VCaP (cell line): ENCODE results near the gene ABCC3.

Source experiments
- H3K27ac ChIP-seq: fragments of 450-650 bp; 2 replicates; pipeline ENCODE4 v1.5.1; 2017
- TF ChIP-seq, protein P1 (sequence below): fragments of 450-650 bp; conservative IDR thresholded peaks from 2 replicates; pipeline ENCODE4 v1.5.1; 2017; ENCODE audit warnings: mild to moderate bottlenecking, moderate library complexity

The ABCC3 gene

DNA sequence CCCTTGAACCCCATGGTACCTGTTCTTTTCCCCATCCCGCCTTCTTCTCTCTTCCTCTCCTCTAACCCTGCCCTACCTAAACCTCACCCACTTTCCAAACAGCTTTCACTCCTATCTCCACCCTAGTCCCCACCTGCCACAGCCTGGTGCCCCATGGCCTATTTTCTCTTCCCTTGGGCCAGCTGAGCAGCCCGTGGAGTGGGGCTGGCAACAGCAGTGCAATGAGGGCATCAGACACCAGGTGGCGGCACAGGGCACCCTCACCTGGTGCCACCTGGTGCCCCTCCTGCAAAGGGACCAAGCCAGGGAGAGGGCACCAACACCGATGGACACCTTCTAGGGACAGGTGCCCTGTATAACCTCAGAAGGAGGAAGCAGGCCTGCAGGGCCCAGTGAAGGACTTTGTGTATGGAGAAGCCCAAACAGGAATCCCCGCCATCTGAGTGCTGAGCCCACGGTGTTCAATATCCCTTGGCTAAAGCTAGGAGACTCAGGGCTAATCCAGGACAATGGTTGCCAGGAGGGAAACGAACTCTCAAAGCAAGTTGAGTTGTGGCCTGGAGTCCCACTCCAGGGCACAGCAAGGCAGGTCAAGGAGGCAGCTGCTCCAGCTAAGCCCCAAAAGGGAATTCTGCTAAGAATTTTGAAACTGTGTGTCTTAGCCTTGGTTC is 4.0 kb upstream of the ABCC3 start:
- TF ChIP-seq, protein P1, sequence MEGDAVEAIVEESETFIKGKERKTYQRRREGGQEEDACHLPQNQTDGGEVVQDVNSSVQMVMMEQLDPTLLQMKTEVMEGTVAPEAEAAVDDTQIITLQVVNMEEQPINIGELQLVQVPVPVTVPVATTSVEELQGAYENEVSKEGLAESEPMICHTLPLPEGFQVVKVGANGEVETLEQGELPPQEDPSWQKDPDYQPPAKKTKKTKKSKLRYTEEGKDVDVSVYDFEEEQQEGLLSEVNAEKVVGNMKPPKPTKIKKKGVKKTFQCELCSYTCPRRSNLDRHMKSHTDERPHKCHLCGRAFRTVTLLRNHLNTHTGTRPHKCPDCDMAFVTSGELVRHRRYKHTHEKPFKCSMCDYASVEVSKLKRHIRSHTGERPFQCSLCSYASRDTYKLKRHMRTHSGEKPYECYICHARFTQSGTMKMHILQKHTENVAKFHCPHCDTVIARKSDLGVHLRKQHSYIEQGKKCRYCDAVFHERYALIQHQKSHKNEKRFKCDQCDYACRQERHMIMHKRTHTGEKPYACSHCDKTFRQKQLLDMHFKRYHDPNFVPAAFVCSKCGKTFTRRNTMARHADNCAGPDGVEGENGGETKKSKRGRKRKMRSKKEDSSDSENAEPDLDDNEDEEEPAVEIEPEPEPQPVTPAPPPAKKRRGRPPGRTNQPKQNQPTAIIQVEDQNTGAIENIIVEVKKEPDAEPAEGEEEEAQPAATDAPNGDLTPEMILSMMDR, result peak; percentile 95
- H3K27ac ChIP-seq, result peak overlapping the region; percentile 90; the same call in 1 of the 2 replicates

DNA sequence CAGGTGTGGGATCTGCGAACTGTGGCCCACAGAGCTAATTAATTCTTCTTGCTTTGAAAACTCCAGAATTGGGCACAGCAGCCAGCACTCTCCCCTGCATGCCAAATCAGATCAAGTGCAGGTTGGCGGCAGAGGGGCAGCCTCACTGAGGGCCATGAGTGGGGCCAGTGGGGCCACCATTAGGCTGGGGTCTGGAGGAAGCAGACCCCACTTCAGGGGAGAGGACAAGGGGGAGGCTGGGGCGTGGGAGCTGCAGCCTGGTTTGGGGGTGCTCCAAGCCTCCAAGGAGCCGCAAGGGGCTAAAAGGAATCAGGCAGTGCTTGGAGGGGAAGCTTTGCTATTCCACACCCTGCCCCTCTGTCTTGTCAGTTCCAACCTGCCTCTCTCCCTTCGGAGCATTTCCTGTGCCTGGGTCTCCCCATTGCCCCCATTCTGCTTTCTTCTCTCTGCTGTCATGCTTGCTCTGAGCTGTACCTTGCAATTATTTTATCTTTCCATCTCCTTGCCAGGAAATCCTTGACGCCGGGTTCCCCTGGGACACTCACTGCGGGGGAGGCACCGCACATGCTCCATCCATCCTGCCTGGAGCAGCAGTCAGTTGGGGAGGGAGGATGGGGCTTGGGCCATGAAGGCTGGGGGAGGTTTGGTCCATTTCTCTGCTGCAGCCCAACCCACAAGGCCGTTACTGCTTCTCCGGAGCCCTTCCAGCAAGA is 3.3 kb upstream of the ABCC3 start:
- TF ChIP-seq, protein P1, result no peak
- peak overlapping the region; percentile 90; the same call in 1 of the 2 replicates for H3K27ac ChIP-seq

DNA sequence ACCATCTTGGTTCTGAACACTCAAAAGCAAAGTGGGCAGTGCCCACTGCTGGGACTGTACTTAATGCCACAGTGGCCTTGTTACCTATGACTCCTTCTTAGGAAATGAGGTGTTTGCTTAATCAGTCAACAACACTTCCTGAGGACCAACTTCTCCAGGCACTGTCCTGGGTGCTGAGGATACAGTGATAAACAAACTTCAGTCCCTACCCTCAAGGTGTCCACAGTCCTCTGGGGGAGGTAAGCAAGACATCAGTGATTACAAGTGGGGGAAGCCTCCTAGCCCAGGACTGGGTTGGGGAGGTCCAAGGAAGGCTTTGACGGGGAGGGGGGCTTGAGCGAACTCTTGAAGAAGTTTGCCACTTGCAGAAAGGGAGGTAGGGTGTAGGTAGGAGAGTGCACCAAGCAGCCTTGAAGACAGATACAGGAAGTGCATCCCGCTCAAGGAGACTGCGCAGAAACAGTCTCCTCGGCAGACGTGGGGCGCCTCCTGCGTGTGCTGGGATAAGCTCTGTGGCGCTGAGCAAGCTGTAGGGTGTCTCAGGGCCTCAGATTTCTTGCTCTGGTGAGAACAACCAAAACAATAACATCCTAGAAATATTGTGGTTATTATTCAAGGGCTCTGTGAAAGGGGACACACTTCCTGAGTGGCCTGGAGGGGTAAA is 2.6 kb upstream of the ABCC3 start:
- TF ChIP-seq, protein P1, result no peak
- peak overlapping the region; percentile 90; the same call in 1 of the 2 replicates for H3K27ac ChIP-seq

DNA sequence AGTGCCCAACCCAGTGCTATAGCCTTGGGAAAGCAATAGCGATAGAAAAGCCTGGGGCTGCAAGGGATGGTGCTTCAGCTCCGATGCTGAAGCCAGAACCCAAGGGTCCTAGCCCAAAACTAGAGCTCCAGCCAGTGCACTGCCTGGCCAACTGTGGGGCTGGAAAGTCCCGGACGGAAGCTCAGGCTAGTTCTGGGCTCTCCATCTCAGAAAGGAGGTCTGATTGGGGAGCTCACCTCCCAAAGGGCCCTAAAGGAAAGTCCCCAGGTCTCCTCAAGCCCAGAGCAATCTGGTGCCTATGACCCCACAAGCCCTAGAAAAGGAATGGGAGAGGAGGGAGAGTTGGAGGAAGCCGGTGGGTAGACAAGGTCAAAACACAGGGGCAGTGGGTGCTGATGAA is 2.0 kb upstream of the ABCC3 start:
- no peak overlapping the region for H3K27ac ChIP-seq
- TF ChIP-seq, protein P1, result no peak

DNA sequence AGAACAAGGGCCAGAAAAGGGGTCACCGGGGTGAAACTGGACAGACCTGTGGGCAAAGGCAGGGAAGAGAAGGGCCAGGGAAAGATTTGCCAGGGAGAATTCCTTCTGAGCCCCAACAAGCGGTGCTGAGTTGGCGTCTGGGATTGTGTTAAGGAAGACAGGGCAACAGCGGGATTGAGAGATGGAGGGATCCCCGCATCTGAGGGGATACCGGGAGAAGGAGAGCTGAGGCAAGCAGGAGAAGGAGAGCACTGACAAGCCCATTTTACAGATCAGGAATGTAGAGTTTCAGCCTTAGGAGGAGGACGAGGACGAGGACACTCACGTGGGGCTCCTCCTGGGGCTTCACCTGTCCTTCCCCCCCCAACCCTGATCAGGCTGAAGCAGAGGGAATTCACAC is 998 bp upstream of the ABCC3 start:
- TF ChIP-seq, protein P1, result no peak
- H3K27ac ChIP-seq, result no peak overlapping the region

DNA sequence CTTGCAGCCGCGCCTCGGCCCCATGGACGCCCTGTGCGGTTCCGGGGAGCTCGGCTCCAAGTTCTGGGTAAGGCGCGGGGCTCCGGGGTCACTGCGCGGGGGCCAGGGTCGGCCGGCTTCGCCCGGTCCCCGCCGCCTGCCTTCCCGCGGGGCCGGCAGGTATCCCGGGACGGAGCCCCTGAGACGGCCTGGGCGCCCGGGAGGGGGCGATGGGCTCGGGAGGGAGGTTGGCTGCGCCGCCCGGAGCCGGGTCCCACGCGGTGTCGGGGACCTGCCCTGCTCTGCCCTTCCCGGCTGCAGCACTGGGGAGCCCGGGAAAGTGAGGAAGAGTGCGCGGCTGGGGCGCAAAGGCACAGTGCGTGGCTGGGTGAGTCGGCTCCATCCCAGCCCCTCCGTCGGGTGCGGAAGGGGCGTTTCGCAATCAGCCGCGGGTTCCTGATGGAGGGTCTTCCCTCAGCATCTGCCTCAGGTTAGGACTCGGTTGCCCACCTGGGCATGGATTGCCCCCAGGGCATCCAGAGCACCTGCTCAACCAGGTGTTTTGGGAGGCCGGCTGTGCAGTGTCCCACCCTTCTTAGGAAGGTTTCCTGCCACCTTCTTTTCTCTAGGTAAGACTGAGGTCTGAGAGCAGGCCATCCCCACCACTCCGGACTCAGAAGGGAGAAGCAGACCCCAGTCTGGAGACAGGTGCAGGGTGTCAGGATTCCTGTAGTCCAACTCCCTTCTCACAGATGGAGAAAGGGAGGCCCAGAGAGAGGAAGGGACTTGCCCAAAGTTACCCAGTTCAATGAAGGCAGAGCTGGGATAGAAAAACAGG is 442 bp downstream of the ABCC3 start:
- TF ChIP-seq, protein P1, result 0 out of 2 replicates have a peak, but pooled peaks have one; percentile 34
- peak overlapping the region; percentile 69; the same call in 1 of the 2 replicates for H3K27ac ChIP-seq

DNA sequence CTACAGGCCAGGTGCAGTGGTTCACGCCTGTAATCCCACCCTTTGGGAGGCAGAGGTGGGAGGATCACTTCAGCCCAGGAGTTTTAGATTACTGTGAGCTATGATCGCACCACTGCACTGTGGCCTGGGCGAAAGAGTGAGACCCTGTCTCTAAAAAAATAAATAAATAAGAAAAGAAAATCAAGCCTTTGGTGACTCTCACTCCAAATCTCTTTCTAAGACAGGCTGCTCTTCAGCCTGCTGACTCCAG is 976 bp downstream of the ABCC3 start:
- H3K27ac ChIP-seq, result peak overlapping the region; percentile 69; the same call in 1 of the 2 replicates
- TF ChIP-seq, protein P1, result no peak
